Kidney tubule cell (primary cell): ENCODE data around the gene ZBTB46.
"Not testable (repeated sequence)": the region's sequence is repeated elsewhere in the genome, so short reads cannot be mapped to it uniquely, and the experiment has no call there.

Experiments used
- DNase-seq: peaks from one replicate; pipeline ENCODE4 v3.0.0-alpha.2; 2018; ENCODE audit warnings: low spot score

The ZBTB46 gene

DNA sequence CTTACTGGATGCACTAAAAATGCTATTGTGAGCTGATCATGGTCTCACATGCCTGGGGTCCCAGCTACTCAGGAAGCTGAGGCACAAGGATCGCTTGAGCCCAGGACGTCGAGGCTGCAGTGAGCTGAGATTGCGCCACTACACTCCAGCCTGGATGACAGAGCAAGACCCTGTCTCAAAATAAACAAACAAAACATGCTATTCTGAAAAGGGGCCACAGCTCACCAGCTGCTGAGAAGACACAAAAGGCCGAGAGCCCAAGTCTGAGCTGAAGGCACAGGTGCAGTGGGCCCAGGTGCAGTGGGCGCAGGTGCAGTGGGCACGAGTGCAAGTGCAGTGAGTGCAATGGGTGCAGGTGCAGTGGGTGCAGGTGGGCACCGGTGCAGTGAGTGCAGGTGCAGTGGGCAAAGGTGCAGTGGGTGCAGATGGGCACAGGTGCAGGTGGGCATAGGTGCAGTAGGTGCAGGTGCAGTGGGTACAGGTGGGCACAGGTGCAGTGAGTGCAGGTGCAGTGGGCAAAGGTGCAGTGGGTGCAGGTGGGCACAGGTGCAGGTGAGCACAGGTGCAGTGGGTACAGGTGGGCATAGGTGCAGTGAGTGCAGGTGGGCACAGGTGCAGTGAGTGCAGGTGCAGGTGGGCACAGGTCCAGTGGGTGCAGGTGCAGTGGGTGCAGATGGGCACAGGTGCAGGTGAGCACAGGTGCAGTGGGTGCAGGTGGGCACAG is 16.0 kb downstream of the ZBTB46 start:
- no peak for DNase-seq

DNA sequence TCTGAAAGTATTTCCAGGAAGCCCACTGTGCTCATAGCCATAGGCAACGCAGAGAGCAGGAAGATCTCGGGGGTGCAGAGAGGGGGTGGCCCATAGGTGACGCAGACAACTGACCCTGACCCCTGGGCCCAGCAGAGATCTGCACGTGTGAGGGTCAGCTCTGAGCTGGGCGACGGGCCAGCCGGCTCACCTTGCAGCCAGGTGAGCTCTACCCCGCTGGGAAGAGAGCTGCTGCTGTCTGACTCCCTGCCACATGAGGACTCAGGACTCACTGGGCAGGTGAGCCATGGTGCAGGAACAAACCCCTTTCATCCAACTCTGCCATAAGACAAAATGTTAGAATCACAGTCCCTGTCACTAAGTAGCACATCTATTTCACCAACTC is 19.6 kb downstream of the ZBTB46 start:
- no peak for DNase-seq

- no peak for DNase-seq
Observed at GRCh38 chr20:63810730-63811490, 20.2 kb downstream of the ZBTB46 start.

- no peak for DNase-seq
Observed at GRCh38 chr20:63809856-63810255, 21.2 kb downstream of the ZBTB46 start.

DNA sequence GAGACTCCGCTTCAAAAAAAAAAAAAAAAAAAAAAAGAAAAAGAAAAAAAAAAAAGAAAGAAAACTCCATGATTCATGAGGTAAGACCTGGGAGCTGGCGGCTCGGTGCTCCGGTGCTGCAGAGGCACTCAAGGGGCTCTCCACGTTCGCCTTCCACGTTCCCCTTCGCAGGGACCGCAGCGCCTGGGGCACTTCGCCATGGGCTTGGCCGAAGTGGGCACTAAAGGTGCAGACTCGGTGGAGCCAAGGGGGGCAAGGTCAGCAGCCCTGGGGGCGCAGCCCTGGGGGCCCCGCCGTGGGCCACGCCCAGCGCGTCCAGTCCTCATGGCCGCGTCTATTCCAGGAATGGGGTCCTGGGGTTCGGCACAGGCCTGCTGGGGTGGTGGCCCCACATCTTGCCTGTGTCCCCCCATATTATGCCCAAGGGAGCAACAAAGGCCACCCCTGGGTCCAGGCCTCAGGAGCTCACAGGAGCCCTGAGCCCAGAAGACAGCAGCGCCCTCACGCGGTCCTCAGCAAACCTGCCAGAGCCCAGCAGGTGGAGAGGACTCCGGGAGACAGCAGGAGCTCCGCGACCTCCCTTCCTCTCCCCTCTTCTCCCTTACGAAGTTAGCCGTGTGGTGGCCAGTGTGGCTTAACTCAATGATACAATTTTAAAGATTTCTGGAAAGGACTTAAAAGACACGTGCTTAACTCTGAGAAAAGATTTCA is 21.9 kb downstream of the ZBTB46 start:
- no peak for DNase-seq

DNA sequence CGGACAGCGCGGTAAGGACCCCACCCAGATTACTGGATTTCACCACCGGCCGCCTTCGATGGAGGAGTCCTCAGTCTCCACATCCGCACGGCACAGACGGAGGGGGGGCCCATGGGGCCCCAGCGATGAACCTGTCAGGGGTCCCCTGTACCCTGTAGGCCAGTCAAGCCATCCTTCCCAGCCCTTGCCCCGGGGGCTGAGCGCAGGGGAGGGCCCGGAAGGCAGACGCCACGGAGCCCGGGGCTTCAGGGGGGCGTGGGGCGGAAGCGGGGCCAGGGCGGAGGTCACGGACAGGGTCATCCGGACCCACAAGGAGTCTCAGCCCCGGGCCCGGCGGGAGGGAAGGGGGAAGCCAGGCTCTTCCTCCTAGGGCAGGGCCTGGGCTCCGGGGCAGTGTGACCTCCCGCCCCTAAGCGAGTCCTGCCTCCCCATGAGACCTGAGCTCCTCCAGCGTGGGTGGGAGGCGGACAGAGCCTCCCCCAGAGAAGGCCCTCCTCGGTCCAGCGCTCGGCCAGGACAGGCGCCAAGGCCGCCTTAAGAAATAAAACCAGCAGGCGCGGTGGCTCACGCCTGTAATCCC is 22.8 kb downstream of the ZBTB46 start:
- no peak for DNase-seq

GRCh38 chr20:63807654-63808053 is 23.4 kb downstream of the ZBTB46 start:
- no peak for DNase-seq

DNA sequence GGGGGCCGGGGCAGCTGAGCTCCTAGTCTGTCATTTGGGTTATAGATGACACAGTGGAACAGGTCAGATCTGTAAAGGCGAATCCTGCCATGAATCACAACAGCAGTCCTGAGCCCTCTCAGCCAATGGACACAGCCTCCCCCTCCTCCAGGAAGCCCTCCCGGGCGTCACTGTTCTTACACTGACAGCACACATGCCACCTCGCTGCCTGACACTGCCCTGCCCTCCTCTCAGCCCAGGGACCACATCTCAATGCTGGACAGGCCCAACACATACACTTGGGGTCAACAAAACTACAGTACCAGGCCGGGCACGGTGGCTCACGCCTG is 26.8 kb downstream of the ZBTB46 start:
- no peak for DNase-seq

GRCh38 chr20:63802469-63803240 is 28.4 kb downstream of the ZBTB46 start:
- no peak for DNase-seq

DNA sequence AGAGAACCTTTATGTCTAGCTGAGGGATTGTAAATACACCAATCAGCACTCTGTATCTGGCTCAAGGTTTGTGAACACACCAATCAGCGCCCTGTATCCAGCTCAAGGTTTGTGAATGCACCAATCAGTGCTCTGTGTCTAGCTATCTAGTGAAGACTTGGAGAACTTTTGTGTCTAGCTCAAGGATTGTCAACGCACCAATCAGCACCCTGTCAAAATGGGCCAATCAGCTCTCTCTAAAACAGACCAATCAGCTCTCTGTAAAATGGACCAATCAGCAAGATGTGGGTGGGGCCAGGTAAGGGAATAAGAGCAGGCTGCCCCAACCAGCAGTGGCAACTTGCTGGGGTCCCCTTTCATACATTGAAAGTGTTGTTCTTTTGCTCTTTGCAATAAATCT is 29.9 kb downstream of the ZBTB46 start:
- not testable (repeated sequence) for DNase-seq

DNA sequence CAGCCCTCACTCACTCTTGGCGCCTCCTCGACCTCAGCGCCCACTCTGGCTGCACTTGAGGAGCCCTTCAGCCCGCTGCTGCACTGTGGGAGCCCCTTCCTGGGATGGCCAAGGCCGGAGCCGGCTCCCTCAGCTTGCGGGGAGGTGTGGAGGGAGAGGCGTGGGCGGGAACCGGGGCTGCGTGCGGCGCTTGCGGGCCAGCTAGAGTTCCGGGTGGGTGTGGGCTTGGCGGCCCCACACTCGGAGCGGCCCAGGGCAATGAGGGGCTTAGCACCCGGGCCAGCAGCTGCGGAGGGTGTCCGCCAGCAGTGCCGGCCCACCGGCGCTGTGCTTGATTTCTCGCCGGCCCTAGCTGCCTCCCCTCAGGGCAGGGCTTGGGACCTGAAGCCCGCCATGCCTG is 30.7 kb downstream of the ZBTB46 start:
- not testable (repeated sequence) for DNase-seq

GRCh38 chr20:63799127-63799526 is 31.9 kb downstream of the ZBTB46 start:
- not testable (repeated sequence) for DNase-seq

- not testable (repeated sequence) for DNase-seq
Observed at GRCh38 chr20:63797175-63797574, 33.9 kb downstream of the ZBTB46 start.

GRCh38 chr20:63795178-63795830 is 35.8 kb downstream of the ZBTB46 start:
- DNase-seq = no peak

DNA sequence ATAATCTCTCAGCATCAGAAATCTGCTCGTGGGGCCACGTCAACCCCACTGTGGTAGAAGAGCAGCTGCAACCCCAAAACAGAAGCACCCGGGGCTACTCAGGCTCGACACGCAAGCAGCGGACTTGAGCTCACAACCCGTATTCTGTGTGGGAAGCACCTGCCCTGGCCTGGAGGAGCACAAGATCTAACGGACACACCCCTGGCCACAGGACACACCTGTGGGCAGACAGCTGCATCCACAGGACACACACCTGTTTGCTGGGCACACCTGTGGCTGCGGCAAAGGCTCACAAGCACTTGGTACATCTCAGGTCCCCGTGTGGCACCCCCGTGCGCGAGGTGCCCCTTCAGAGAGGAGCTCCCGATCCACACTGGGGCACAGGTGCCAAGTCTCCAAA is 36.5 kb downstream of the ZBTB46 start:
- DNase-seq = no peak

DNA sequence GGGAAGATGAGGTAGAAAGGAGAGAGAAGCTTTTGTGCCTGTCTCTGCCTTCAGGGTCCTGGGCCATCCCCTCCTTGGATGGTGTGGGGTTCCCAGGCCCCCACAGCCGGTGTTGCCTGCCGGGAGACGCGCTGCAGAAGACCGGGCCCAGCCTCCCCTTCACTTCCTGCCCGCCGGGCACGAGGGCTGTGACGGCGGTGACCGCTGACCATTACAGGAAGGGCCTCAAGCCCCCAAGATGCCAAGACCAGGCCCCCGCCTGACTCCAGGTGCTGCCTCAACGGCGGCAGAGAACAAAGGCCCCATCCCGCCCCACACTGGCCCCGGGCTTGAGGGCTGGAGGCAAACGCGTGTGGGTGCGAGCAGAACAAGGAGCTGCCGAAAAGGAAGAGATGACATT is 38.2 kb downstream of the ZBTB46 start:
- DNase-seq = no peak

- DNase-seq = no peak
Observed at GRCh38 chr20:63791497-63792156, 39.4 kb downstream of the ZBTB46 start.

- DNase-seq = no peak
Observed at GRCh38 chr20:63790572-63791168, 40.4 kb downstream of the ZBTB46 start.

GRCh38 chr20:63789836-63790571 is 41.1 kb downstream of the ZBTB46 start:
- DNase-seq = no peak

DNA sequence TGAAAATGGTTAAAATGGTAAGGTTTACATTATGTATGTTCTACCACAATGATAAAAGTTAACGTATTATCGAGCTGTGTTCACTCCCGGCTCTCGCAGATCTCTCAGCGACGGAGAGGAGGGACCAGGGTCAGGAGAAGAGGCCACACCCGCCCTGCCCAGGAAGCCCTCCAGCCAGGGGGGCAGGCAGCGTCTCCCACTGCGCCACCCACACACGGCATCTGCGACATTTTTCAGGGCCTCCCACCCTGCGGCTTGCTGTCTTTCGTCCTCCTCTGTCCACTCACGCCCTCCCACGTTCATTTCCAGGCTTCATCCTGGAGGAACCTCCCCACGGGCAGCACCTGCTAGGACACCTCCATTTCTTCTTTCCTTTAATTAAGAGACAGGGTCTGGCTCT is 43.3 kb downstream of the ZBTB46 start:
- DNase-seq = no peak
